Measurements from ENCODE around the gene LPP.

DNA sequence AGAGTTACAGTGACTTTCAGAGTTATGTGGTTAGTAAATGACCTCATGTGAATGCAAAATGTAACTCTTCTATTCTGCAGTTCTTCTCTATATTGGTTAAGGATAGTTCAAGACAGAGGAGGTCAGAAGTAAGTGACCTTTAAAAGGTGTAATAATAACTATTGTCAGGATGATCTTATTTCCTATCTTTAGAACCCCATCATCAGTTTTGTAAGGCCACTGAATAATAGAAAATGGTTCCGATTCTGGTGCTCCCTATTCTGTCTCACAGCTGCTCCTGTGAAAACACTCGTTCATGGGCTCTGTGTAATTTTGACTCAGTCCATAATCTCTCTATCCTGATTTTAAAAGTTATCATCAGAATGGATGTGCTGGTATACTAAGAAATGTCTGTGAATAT is 463.3 kb downstream of the LPP start:
- TF ChIP-seq GATA2 (IDR thresholded peaks at IDR 0.05; ENCODE audit: low read depth, low read length) (no peak), GATA3 (IDR thresholded peaks at IDR 0.05; ENCODE audit: low read depth, low read length) (no peak)

Data from SH-SY5Y (cell line).